ENCODE data around the gene IFNAR1. TPM values are rescaled to one million over a fixed set of nuclear protein-coding genes. Genes with fewer than 3 reads are reported as not detected.

Gene IFNAR1
- total RNA-seq, 1 donor from 2014 or later, result 18.7 TPM

GRCh38 chr21:33368576-33368975 lies 43.8 kb downstream of the IFNAR1 start:
- TF ChIP-seq CTCF (IDR thresholded peaks at IDR 0.05; ENCODE audit: insufficient read depth, low read length, poor library complexity, severe bottlenecking), result no peak
- no peak for DNase-seq (ENCODE audit: low read depth)
- Histone ChIP-seq H3K4me3 (ENCODE audit: low read depth, low read length) (no peak overlapping the region), H3K27me3 (ENCODE audit: control insufficient read depth, insufficient read depth, low read length) (no peaks in the 10 kb centered on the region), H3K36me3 (ENCODE audit: control insufficient read depth, insufficient read depth, low read length) (no peaks in the 10 kb centered on the region)

DNA sequence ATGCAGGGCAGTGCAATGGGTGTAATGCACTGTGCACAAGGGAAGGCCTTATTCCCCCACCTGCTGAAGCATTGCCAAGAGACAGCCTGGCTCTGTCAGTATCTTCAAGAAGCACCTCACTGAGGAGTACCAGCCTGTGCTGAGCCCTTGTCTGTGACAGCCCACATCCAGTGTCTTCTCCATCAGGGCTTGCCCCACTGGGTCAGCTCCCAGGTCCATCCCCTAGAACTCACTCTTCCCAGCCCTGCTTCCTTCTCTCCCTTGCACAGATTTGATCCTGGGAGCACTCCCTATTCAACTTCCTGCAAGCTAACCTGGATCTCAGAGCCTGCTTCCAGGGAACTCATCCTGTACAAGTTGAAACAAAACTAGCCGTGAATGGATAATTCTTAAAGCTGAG lies 44.8 kb downstream of the IFNAR1 start:
- H3K27me3 ChIP-seq (ENCODE audit: control insufficient read depth, insufficient read depth, low read length), result no peaks in the 10 kb centered on the region

GRCh38 chr21:33370305-33370704 lies 45.5 kb downstream of the IFNAR1 start:
- Histone ChIP-seq H3K27me3 (ENCODE audit: control insufficient read depth, insufficient read depth, low read length) (no peaks in the 10 kb centered on the region), H3K4me3 (ENCODE audit: low read depth, low read length) (no peak overlapping the region), H3K36me3 (ENCODE audit: control insufficient read depth, insufficient read depth, low read length) (no peaks in the 10 kb centered on the region)
- no peak for DNase-seq (ENCODE audit: low read depth)
- no peak for TF ChIP-seq CTCF (IDR thresholded peaks at IDR 0.05; ENCODE audit: insufficient read depth, low read length, poor library complexity, severe bottlenecking)

More for the DNA sequence above, 44.8 kb downstream of the IFNAR1 start:
- Histone ChIP-seq H3K36me3 (ENCODE audit: control insufficient read depth, insufficient read depth, low read length) (no peaks in the 10 kb centered on the region), H3K4me3 (ENCODE audit: low read depth, low read length) (no peak overlapping the region)
- no peak for TF ChIP-seq CTCF (IDR thresholded peaks at IDR 0.05; ENCODE audit: insufficient read depth, low read length, poor library complexity, severe bottlenecking)
- DNase-seq (ENCODE audit: low read depth), result no peak

GRCh38 chr21:33371366-33371765 lies 46.6 kb downstream of the IFNAR1 start:
- no peak for DNase-seq (ENCODE audit: low read depth)
- TF ChIP-seq CTCF (IDR thresholded peaks at IDR 0.05; ENCODE audit: insufficient read depth, low read length, poor library complexity, severe bottlenecking), result no peak
- no peaks in the 10 kb centered on the region for H3K36me3 ChIP-seq (ENCODE audit: control insufficient read depth, insufficient read depth, low read length)
- H3K4me3 ChIP-seq (ENCODE audit: low read depth, low read length), result no peak overlapping the region
- H3K27me3 ChIP-seq (ENCODE audit: control insufficient read depth, insufficient read depth, low read length), result no peaks in the 10 kb centered on the region

- Histone ChIP-seq H3K27me3 (ENCODE audit: control insufficient read depth, insufficient read depth, low read length) (no peaks in the 10 kb centered on the region), H3K36me3 (ENCODE audit: control insufficient read depth, insufficient read depth, low read length) (no peaks in the 10 kb centered on the region), H3K4me3 (ENCODE audit: low read depth, low read length) (no peak overlapping the region)
- DNase-seq (ENCODE audit: low read depth), result no peak
- no peak for TF ChIP-seq CTCF (IDR thresholded peaks at IDR 0.05; ENCODE audit: insufficient read depth, low read length, poor library complexity, severe bottlenecking)
These were observed 47.8 kb downstream of the IFNAR1 start for GRCh38 chr21:33372582-33372981.

DNA sequence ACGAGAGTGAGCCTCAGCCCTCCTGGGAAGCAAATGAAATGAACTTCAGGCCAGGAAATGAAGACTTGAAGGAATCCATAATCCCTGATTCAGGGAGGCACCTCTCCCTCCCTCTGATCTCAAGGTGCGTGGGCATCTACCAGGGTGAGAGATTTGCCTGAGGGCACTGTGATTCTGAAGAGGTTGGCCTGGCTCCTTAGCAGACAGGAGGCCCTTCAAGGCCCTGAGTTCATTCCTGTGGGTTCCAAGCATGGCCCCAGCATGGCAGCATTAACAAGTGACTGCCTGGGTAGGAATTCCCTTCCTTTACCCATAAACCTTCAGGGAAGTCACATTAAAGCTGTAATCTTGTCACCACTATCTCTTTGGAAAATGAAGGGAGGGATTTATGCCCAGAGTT lies 48.7 kb downstream of the IFNAR1 start:
- Histone ChIP-seq H3K4me3 (ENCODE audit: low read depth, low read length) (no peak overlapping the region), H3K36me3 (ENCODE audit: control insufficient read depth, insufficient read depth, low read length) (no peaks in the 10 kb centered on the region), H3K27me3 (ENCODE audit: control insufficient read depth, insufficient read depth, low read length) (no peaks in the 10 kb centered on the region)
- DNase-seq (ENCODE audit: low read depth), result no peak
- TF ChIP-seq CTCF (IDR thresholded peaks at IDR 0.05; ENCODE audit: insufficient read depth, low read length, poor library complexity, severe bottlenecking), result no peak
